SJCRH30 (cell line): ENCODE results near the gene GAB2. TPM values are rescaled to one million over a fixed set of nuclear protein-coding genes. Genes with fewer than 3 reads are reported as not detected.

Source experiments
- DNase-seq, 2 experiments: peaks; one replicate each; pipeline ENCODE4 v3.0.0-alpha.2; 2015 to 2020
- H3K27ac ChIP-seq: fragments of 250-450 bp; sonication (Bioruptor Pico); 2 replicates; pipeline ENCODE4 v1.5.1; 2020; ENCODE audit warnings: mild to moderate bottlenecking, moderate library complexity
- H3K27me3 ChIP-seq: fragments of 250-450 bp; sonication (Bioruptor Pico); 2 replicates; pipeline ENCODE4 v1.5.1; 2020; ENCODE audit warnings: mild to moderate bottlenecking, moderate library complexity
- H3K36me3 ChIP-seq: fragments of 250-450 bp; sonication (Bioruptor Pico); 2 replicates; pipeline ENCODE4 v1.5.1; 2020; ENCODE audit warnings: mild to moderate bottlenecking, moderate library complexity
- H3K4me1 ChIP-seq: fragments of 250-450 bp; sonication (Bioruptor Pico); 2 replicates; pipeline ENCODE4 v1.5.1; 2020; ENCODE audit warnings: mild to moderate bottlenecking, moderate library complexity
- H3K4me3 ChIP-seq: fragments of 250-450 bp; sonication (Bioruptor Pico); 2 replicates; pipeline ENCODE4 v1.5.1; 2020; ENCODE audit warnings: mild to moderate bottlenecking, moderate library complexity
- H3K9me3 ChIP-seq: fragments of 250-450 bp; sonication (Bioruptor Pico); replicated peaks from 2 replicates; pipeline ENCODE4 v1.5.1; 2020; ENCODE audit warnings: mild to moderate bottlenecking, moderate library complexity
- total RNA-seq: library from RNA; depleted of rRNA; stranded (reverse); fragments of >200 nt; shearing (Covaris generic); gene quantifications from 2 replicates; pipeline ENCODE4 v1.2.3, GENCODE V29; 2014

The GAB2 gene
- total RNA-seq, 1 experiment from 2014 or later = 5.6 TPM

DNA sequence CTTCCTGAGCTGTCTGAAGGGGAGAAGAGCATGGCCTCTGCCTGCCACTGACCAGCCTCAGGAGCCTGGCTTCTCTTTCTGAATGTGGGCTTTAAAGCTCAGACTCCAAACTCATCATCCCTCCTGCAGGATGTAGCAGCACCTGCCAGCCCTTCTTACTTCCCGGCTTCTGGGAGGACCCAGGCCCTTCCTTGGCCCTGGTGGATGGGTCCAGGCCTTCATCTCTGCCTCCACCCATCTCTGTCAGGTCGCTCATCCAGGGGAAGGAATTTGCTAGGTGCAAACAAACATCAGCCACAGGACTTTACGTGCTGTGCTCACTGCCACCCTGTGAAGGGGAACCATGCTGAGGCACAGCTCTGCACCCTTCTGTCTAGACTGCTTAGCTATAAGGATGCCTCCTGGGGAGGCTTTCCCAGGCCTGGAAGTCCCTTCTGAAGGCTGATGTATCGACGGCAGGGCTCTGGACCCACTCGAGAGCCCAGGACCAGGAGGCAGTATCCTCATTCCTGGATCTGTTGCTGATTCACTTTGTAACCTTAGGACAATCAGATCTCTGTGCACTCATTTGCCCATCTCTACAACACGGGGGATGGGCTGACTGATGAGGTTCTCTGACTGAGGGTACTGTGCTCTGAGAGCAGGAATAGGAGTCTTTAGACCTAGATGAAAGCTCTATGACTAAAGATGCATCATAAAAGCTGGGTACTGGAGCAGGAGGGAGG, 198.0 kb downstream of the GAB2 start:
- Histone ChIP-seq H3K36me3 (0 out of 2 replicates have a peak, but pooled peaks cover 3% of the 10 kb centered on the region), H3K4me3 (no peak overlapping the region), H3K27ac (no peak overlapping the region), H3K27me3 (no peaks in the 10 kb centered on the region), H3K4me1 (no peaks in the 10 kb centered on the region), H3K9me3 (no peaks in the 10 kb centered on the region)
- no peak for DNase-seq

DNA sequence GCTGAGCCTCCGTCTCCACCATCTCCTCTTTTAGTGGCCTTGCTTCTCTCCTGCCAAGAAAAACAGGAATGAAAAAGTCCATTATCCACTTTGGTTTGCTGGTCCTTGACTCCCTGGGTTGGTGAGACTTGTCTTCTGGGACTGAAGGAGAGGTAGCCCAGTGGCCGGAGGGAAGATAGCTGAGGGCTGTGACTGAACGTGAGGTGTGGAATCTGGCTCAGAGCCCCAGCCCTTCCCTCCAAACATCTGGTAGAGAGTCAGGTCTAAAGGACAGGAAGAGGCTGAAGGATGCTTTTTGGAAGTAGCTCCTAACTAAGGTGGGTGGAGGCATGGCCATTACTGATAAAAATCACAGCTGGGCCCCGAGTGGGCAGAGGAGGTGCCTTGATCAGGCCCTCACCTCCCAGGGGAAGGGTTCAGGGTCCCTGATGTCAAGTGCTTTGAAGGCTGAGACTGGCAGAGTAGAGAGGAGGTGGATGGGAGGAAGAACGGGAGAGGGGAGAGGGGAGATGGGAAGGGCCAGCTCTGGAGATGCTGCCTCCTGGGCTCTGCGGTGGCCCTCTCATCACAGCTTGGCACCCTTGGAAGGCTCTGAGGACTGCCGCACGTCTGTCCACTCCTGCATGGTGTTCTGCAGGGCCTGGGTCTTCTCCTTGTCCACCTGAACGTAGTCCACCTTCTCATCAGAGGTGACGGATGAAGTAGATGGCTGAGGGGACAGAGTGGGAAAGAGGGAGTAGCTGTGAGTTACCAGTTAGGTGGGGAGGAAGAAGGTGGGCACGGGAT, 198.7 kb downstream of the GAB2 start:
- Histone ChIP-seq H3K9me3 (no peaks in the 10 kb centered on the region), H3K36me3 (0 out of 2 replicates have a peak, but pooled peaks cover 3% of the 10 kb centered on the region), H3K27ac (no peak overlapping the region), H3K4me1 (no peaks in the 10 kb centered on the region), H3K27me3 (no peaks in the 10 kb centered on the region), H3K4me3 (no peak overlapping the region)
- no peak for DNase-seq

DNA sequence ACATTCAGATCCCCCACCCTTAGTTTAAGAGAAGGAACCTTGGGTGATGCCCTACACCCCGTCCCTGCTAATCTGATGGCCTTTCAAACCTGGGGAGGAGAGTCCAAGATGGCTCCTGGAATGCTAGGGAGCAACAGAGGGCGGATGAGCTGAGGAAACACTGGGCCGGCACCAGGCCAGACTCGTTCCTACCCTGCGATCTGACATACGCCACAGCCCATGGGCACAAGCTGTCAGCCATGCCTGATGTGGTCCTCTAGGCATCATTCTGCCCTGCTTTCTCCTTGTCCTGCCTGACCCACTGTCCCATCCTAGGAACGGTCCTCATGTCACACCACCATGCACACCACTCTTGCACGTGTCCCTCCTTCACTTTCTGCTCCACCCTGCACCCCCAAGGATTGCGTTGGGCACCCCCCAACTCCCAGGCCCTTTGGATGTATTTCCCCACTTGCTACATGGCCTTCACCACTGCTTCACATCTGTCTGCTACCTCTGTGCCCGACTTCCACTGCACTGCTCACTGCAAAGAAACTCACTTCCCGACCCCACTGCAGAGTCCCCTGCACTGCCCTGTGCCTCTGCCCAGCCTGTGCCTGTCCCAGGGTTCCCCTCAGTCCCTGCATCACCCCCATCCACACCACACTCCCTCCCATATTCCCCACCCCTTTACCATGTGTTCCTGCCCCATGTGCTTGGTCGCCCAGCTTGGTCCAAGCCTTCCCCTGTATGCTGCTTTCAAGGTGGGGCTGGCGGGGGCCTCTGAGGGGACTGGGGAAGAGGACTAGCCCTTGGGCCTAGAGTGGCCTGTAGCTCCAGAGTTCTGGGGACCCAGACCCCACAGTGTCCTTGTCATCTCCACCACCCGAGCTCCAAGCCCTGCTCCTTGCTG, 199.7 kb downstream of the GAB2 start:
- Histone ChIP-seq H3K27me3 (no peaks in the 10 kb centered on the region), H3K4me3 (no peak overlapping the region), H3K4me1 (no peaks in the 10 kb centered on the region), H3K36me3 (0 out of 2 replicates have a peak, but pooled peaks cover 3% of the 10 kb centered on the region), H3K9me3 (no peaks in the 10 kb centered on the region), H3K27ac (no peak overlapping the region)
- DNase-seq = no peak

DNA sequence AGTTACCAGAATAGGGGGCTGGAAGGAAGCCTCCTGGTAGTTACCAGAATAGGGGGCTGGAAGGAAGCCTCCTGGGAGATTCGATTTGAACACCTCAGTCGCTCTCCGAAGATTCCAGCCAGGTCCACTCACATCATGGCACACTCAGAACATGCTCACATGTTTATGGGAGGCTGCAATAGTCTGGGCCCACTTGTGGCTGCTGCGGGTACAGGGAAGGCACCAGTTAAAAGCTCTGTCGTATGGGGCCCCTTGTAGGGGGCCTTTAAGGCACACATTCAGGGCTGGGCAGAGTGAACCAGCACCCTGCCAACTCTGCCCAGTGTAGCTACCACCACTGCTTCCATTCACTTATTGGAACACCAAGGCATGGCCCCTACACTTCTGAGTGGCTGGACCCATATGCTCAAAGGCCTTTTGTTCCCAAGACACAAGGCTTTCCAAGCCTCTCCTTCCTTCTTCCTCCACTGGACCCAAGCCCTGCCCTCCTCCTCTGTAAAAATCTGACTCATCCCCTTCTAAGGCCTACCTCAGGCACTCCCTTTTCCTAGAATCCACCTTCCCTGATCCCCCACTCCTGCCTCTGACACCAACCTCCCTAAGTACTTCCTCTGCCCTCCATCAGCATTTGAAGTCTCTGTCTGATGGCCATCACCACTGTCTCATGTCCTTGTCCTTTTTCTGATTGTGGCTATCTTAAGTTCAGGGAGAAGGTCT, 200.9 kb downstream of the GAB2 start:
- Histone ChIP-seq H3K27ac (no peak overlapping the region), H3K27me3 (no peaks in the 10 kb centered on the region), H3K4me1 (no peaks in the 10 kb centered on the region), H3K4me3 (no peak overlapping the region), H3K36me3 (peaks cover 3% of the 10 kb centered on the region; the same call in 1 of the 2 replicates), H3K9me3 (no peaks in the 10 kb centered on the region)
- DNase-seq = no peak

DNA sequence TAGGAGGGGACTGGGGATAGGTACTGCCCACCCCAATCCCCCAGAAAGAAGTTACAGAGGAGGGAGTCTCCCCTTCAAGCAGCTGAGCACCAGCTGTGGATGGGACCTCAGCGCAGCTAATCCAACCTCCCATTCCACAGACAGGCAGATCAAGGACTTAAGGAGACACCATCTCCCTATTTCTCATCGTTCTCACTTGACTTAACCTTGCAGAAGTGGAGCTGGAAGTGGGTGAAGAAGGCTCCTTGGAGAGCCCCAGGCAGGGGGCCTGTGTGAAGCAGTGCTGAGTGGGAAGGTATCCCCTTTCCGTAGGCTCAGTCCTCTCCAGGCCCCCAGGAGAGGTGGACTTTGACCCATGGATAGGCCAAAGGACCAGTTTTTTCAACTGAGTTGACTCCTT, 201.6 kb downstream of the GAB2 start:
- no peaks in the 10 kb centered on the region for H3K9me3 ChIP-seq
- H3K36me3 ChIP-seq = peaks cover 3% of the 10 kb centered on the region; the same call in 1 of the 2 replicates
- H3K27ac ChIP-seq = no peak overlapping the region
- no peaks in the 10 kb centered on the region for H3K4me1 ChIP-seq
- no peak for DNase-seq
- no peak overlapping the region for H3K4me3 ChIP-seq
- no peaks in the 10 kb centered on the region for H3K27me3 ChIP-seq

DNA sequence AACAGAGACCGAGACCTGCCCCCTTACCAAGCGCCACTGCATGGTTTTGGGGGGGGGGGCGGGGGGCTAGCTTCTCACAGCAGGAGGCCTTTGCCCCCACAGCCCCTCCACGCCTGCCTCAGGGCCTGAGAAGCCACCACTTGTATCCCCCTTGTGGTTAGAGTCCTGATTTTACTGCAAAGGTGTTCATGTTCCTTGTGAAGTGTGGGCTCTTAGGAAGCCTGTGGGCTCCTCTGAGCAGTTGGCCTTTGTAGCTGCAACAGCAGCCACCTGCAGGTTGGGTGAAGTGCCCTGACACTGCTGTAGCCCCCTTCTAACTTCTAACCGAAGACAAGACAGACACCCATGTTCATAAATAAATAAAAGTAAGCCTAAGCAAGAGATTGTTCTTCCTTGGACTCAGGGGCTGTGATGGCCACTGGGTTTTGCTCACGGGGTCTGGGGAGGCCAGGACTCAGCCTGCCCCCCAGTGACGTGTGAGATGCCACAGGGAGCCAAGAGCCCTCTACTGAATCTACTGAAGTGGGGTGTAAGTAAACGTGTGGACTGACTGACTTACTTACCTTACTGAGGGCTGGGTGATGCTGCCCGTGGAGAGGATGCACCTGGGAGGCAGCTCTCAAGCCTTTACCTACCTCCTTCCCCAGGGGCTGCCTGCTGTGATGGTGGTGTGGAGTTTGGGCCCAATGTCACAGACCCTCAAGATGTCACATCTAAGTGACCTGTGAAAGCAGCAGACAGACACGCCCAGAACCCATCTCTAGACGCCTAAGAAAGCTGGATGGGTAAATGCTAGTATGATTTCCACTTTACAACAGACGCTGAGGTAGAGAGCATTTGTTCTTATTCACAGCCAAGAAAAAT, 203.1 kb downstream of the GAB2 start:
- Histone ChIP-seq H3K27ac (no peak overlapping the region), H3K9me3 (no peaks in the 10 kb centered on the region), H3K27me3 (no peaks in the 10 kb centered on the region), H3K4me1 (no peaks in the 10 kb centered on the region), H3K4me3 (no peak overlapping the region), H3K36me3 (peaks cover 3% of the 10 kb centered on the region; the same call in 1 of the 2 replicates)
- no peak for DNase-seq

DNA sequence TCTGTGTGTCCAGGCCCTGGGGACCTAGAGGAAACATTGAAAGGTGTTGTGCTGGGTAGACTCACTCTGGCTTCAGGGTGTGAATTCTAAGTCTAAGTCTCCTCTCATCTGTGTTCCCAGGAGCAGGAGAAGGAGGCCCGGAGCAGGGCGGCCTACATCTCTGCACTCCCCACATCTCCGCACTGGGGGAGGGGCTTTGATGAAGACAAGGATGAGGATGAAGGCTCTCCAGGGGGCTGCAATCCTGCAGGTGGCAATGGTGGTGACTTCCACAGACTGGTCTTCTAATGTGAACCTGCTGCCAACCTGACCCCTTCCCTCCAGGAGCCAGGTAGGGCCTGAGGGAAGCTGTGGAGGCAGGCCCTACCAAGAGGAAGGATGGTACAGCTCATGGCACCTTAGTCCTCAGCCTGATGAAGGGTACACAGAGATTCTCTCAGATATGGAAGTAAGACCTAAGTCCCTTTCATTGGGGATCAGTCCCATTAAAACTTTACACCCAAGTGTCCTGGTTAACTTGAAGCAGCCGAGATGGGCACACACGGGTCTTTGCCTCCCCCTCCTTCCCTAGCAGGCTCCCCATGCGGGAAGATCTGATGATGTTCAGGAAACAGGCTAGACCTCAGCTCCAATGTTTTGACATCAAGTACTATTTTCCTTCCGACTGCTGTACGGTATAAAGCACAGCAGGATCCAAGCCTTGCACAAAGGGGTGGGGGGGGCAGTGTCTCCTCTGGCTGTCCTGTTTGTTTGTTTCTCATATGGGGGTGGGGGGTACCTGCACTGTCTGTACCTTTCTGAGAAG, 203.9 kb downstream of the GAB2 start:
- Histone ChIP-seq H3K4me3 (no peak overlapping the region), H3K4me1 (no peaks in the 10 kb centered on the region), H3K9me3 (no peaks in the 10 kb centered on the region), H3K27ac (no peak overlapping the region), H3K36me3 (peaks cover 3% of the 10 kb centered on the region; the same call in 1 of the 2 replicates), H3K27me3 (no peaks in the 10 kb centered on the region)
- DNase-seq = no peak

DNA sequence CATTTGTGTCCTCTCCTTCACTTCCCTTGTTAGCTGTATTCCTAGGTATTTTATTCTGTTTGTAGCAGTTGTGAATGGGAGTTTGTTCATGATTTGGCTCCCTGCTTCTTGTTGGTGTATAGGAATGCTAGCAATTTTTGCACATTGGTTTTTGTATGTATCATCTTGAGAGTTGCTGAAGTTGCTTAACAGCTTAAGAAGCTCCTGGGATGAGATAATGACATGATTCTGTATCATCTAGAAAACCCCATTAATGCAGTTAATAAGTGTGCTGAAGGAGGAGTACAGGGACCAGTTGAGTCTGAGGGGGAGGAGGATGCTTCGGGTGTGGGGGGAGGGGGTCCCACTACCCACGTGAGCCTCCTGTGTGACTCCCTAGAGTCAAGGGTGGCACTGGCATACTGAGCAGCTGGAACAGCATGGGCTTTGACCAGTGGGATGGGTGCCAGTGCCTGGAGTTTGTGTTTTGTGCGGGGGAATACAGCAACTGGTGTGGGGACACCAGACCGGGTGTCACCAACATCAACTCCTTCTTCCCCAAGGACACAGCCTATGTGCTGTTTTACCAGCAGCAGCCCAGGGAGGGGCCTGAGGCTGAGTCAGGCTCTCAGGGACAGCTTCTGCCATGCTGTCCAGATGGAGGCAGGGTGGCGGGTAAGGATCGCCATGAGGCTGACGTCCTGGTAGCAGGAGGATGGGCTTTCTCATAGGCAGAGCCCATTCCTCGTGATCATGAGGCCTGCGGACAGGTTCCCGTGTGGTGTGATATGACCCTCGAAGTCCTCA, 204.8 kb downstream of the GAB2 start:
- H3K36me3 ChIP-seq = peaks cover 3% of the 10 kb centered on the region; the same call in 1 of the 2 replicates
- DNase-seq = no peak
- H3K4me1 ChIP-seq = no peaks in the 10 kb centered on the region
- no peak overlapping the region for H3K4me3 ChIP-seq
- no peaks in the 10 kb centered on the region for H3K9me3 ChIP-seq
- no peaks in the 10 kb centered on the region for H3K27me3 ChIP-seq
- H3K27ac ChIP-seq = no peak overlapping the region

DNA sequence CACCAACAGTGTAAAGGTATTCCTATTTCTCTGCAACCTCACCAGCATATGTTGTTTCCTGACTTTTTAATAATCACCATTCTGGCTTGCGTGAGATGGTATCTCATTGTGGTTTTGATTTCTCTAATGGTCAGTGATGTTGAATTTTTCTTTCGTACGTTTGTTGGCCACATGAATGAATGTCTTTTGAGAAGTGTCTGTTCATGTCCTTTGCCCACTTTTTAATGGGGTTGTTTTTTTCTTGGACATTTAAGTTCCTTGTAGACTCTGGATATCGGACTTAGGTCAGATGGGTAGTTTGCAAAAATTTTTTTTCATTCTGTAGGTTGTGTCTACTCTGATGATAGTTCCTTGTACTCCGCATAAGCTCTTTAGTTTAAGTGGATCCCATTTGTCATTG, 206.1 kb downstream of the GAB2 start:
- no peak overlapping the region for H3K27ac ChIP-seq
- H3K4me3 ChIP-seq = no peak overlapping the region
- H3K27me3 ChIP-seq = no peaks in the 10 kb centered on the region
- H3K4me1 ChIP-seq = no peaks in the 10 kb centered on the region
- H3K36me3 ChIP-seq = peaks cover 3% of the 10 kb centered on the region; the same call in 1 of the 2 replicates
- no peak for DNase-seq
- H3K9me3 ChIP-seq = no peaks in the 10 kb centered on the region

DNA sequence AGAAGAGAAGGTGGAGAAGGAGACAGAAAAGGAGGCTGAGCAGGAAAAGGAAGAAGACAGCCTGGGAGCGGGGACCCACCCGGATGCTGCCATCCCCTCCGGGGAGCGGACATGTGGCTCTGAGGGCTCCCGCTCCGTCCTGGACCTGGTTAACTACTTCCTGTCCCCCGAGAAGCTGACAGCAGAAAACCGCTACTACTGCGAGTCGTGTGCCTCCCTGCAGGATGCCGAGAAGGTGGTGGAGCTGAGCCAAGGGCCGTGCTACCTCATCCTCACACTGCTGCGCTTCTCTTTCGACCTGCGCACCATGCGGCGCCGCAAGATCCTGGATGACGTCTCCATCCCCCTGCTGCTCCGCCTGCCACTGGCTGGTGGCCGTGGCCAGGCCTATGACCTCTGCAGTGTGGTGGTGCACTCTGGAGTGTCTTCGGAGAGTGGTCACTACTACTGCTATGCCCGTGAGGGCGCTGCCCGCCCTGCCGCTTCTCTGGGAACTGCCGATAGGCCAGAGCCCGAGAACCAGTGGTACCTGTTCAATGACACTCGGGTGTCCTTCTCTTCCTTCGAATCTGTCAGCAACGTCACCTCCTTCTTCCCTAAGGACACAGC, 207.5 kb downstream of the GAB2 start:
- Histone ChIP-seq H3K4me1 (no peaks in the 10 kb centered on the region), H3K9me3 (no peaks in the 10 kb centered on the region), H3K27ac (no peak overlapping the region), H3K4me3 (no peak overlapping the region), H3K27me3 (no peaks in the 10 kb centered on the region), H3K36me3 (no peaks in the 10 kb centered on the region; the same call in 1 of the 2 replicates)
- DNase-seq = no peak

DNA sequence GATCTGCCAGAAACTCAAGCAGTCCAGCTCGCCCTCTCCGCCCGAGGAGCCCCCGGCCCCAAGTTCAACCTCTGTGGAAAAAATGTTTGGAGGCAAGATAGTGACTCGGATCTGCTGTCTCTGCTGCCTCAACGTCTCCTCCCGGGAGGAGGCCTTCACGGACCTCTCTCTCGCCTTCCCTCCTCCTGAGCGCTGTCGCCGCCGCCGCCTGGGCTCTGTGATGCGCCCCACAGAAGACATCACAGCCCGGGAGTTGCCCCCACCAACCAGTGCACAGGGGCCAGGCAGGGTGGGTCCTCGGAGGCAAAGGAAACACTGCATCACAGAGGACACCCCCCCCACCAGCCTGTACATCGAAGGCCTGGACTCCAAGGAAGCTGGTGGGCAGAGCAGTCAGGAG, 208.1 kb downstream of the GAB2 start:
- Histone ChIP-seq H3K4me3 (no peak overlapping the region), H3K27ac (no peak overlapping the region), H3K27me3 (no peaks in the 10 kb centered on the region), H3K9me3 (no peaks in the 10 kb centered on the region), H3K36me3 (no peaks in the 10 kb centered on the region; the same call in 1 of the 2 replicates), H3K4me1 (no peaks in the 10 kb centered on the region)
- no peak for DNase-seq
